SK-N-MC (cell line): ENCODE measurements around the gene TSNAX.

Experiments
- EZH2 ChIP-seq: fragments of 200-600 bp; sonication (generic); IDR thresholded peaks from one replicate; pipeline ENCODE4 v1.6.1; 2017; ENCODE audit warnings: antibody characterized with exemption
- FOXP2 ChIP-seq: optimal IDR thresholded peaks from 2 replicates; pipeline ENCODE3; 2011; ENCODE audit warnings: mild to moderate bottlenecking, moderate library complexity; ENCODE audit not compliant: insufficient read depth; ENCODE audit errors: extremely low read length, control extremely low read depth
- POLR2AphosphoS5 ChIP-seq: IDR thresholded peaks from 2 replicates; pipeline ENCODE4 v1.6.1; 2012; ENCODE audit warnings: mild to moderate bottlenecking, low read depth, low read length, borderline replicate concordance

- TF ChIP-seq POLR2AphosphoS5 (no peak), EZH2 (no peak), FOXP2 (no peak)
Measured at GRCh38 chr1:231612393-231613089, 84.1 kb downstream of the TSNAX start.
